Measurements from ENCODE around the gene PHOX2A.
"Not testable (repeated sequence)": the region's sequence is repeated elsewhere in the genome, so short reads cannot be mapped to it uniquely, and the experiment has no call there.

PHOX2A gene

DNA sequence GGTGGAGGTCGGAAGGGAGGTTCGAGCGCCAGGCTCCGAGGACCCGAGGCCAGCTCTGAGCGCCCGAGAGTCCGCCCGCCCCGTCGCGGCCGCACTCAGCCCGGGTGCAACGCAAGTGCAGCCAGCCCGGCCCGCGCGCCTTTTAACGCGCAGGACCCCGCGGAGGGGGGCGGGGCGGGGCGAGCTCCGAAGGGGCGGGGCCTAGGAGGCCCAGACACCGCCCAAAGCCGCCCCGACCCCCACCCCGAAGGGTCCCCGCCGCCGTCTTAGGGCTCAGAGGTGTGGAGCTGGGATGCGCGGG lies at the start of gene PHOX2A:
Gene PHOX2A (minus strand): TSS at position 117 of the 301 bp plus-strand sequence. CDS start 172 bp downstream, outside the sequence.
- DNase-seq: no peak

DNA sequence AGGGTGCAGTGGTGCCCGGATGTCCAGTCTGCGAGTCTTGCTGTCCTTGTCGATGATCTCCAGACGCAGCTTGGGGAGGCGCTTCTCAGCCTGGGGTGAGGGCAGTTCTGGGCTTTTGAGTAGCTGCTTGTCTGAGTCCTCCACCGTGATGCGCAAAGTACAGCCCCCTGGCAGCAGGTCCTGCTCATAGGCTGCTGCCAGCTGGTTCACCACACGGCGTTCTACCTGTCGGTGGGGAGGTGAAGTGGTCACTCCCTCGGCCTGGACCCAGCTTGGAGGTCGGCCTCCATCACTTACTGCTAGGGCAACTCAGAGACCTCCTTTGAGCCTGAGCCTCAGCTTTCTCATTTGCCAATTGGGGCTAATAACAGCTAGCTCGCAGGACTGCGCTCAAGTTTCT lies 49.4 kb upstream of the PHOX2A start:
- no peak for DNase-seq

GRCh38 chr11:72292106-72292785 lies 48.3 kb upstream of the PHOX2A start:
- no peak for DNase-seq

DNA sequence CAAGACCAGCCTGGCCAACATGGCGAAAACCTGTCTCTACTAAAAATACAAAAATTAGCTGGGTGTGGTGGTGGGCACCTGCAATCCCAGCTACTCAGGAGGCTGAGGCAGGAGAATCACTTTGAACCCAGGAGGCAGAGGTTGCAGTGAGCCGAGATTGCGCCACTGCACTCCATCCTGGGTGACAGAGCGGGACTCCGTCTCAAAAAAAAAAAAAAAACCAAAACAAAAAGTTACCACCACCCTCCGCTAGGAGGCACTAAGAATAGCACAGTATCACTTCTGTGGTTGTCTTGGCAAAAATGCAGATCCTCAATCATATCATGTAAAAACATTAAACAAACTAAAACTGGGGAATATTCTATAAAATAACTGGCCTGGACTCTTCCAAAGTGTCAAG lies 46.8 kb upstream of the PHOX2A start:
- DNase-seq: not testable (repeated sequence)

DNA sequence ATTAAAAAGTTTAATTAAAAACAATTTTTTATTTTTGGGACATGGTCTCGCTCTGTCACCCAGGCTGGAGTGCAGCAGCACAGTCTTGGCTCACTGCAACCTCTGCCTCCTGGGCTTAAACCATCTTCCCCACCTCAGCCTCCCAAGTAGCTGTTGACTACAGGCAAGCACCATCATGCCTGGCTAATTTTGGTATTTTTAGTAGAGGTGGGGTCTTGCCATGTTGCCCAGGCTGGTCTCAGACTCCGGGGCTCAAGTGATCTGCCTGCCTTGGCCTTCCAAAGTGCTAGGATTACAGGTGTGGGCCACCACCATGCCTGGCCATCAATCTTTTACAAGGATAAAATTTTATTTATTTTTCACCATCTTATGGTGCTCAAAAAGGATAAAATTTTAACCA lies 43.3 kb upstream of the PHOX2A start:
- DNase-seq: no peak

DNA sequence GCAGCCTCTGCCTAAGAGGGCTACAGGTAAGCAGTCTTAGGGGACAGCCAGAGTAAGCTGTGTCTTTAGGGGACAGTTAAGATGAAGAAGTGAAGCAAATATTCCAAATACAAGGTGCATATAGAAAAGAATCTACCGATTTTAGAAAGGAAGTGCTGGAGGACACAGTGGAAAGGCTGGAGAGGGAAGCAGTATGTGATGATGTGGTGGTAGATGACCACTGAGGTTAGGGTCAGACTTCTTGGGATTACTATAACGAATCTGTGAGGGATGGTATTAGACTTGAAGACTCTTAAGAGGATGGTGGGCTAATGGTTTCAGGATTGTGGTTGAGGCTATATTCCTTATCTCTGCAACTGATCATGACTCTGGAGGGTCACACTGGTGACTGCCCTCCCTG lies 40.0 kb upstream of the PHOX2A start:
- no peak for DNase-seq

- DNase-seq: no peak
Observed at GRCh38 chr11:72280726-72281315, 36.8 kb upstream of the PHOX2A start.

DNA sequence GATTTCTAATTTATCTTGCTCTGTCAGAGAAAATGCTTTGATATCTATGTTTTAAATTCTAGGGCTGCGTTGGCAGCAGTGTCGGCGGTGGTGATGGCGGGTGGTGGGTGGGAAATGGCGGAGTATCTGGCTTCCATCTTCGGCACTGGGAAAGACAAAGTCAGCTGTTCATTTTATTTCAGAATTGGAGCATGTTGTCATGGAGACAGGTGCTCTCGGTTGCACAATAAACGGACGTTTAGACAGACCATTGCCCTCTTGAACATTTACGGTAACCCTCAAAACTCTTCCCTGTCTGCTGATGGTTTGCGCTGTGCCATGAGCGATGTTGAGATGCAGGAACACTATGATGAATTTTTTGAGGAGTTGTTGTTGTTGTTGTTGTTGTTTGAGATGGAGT lies 36.1 kb upstream of the PHOX2A start:
- DNase-seq: no peak

GRCh38 chr11:72278905-72279304 lies 34.9 kb upstream of the PHOX2A start:
- DNase-seq: no peak

DNA sequence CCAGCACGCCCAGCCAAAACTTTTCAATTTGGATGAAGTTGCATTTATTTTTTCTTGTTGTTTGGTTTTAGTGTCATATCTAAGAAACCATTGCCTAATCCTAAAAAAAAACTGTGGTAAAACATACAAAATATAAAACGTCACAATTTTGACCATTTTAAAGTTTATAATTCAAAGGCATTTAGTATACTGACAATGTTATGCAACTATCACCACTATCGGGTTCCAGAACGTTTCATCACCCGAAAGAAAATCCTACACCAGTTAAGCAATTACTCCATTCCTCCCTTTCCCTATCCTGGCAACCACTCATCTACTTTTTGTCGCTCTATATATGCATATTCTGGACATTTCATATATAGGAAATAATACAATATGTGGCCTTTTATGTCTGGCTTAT lies 30.5 kb upstream of the PHOX2A start:
- DNase-seq: no peak

- no peak for DNase-seq
Observed at GRCh38 chr11:72271980-72272379, 28.0 kb upstream of the PHOX2A start.

- DNase-seq: no peak
Observed at GRCh38 chr11:72267956-72268617, 24.1 kb upstream of the PHOX2A start.

DNA sequence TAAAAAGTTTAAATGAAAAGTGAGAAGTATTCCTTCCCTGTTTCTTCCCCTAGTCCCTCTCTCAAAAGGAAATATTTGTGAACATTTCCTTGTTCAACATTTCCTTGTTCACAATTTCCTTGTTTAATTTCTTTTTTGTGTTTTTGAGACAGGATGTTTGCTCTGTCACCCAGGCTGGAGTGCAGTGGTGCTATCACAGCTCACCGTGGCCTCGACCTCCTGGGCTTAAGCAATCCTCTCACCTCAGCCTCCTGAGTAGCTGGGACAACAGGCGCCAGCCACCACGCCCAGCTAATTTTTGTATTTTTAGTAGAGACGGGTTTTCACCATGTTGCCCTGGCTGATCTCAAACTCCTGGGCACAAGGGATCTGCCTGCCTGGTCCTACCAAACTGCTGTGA lies 23.0 kb upstream of the PHOX2A start:
- DNase-seq: not testable (repeated sequence)

- no peak for DNase-seq
Observed at GRCh38 chr11:72265951-72266350, 22.0 kb upstream of the PHOX2A start.

DNA sequence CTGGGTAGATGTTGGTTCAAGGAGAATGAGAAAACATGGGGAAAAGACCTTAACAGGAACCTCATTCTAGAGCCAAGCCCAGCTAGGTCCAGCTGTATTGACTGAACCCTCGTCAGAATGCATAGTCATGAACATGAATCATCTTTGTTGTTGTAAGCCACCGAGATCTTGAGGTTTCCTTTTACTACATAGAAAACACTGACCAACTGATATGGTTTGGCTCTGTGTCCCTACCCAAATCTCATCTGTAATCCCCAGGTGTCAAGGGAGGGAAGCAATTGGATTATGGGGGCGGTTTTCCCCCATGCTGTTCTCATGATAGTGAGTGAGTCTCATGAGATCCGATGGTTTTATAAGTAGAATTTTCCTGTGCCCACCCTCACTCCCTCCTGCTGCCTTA lies 19.4 kb upstream of the PHOX2A start:
- no peak for DNase-seq

- no peak for DNase-seq
Observed at GRCh38 chr11:72260574-72260973, 16.6 kb upstream of the PHOX2A start.

- DNase-seq: no peak
Observed at GRCh38 chr11:72259490-72259889, 15.5 kb upstream of the PHOX2A start.

GRCh38 chr11:72257570-72257969 lies 13.6 kb upstream of the PHOX2A start:
- no peak for DNase-seq

GRCh38 chr11:72254299-72254993 lies 10.5 kb upstream of the PHOX2A start:
- DNase-seq: no peak

GRCh38 chr11:72253392-72253791 lies 9.4 kb upstream of the PHOX2A start:
- DNase-seq: no peak

DNA sequence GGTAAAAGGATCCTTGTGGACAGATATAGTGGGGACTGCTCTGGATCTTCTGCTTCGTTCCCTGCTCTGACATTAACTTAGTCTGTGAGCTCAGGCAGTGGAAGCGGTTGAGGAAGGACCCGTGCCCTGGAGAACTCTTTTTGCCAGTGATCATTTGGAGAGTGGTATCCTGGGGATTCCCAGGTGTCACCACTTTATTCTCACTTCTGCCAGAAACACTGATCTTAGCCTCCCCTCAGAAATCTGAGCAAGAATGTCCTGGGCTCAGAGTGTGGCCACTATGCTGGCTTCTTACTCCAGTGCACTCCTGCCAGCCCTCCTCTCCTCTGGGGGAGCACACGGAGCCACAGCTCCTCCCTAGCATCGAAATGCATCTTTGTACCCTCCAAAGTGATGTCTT lies 7.6 kb upstream of the PHOX2A start:
- DNase-seq: no peak

DNA sequence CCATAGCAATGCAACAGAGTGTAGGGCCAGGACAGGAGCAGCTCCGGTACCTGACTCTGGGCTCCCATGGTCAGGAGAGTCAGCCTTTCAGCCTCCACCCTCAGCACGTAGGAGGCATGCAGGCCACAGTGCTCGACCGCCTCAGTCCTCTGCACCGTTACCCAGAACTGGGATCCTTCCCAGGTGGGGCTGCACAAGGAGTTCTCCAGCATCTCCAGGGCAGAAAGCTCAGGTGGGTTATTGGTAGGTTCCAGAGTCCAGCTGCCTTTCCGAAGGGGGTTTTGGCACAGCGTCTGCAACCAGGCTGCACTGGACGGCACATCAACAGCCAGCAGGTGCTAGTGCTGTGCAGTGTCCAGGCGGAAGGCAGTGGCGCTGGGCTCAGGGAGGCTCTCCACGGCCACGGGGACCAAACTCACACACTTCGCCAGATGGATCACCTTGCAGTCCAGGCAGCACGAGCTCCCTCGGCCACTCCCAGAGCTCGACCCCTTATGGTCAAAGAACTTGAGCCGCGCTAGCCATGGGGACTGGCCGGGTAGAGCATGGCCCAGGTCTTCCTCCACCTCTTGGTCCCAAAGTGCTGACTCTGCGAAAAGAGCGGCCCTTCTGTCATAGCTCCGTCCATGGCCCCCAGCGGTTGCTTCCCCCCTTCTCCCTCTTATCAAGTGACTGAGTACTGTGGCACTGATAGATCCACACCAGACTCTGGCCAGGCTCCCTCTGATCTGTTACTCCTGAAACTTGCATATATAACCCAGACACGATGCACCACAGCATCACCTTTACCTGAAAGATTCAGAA lies 6.9 kb upstream of the PHOX2A start:
- DNase-seq: no peak

DNA sequence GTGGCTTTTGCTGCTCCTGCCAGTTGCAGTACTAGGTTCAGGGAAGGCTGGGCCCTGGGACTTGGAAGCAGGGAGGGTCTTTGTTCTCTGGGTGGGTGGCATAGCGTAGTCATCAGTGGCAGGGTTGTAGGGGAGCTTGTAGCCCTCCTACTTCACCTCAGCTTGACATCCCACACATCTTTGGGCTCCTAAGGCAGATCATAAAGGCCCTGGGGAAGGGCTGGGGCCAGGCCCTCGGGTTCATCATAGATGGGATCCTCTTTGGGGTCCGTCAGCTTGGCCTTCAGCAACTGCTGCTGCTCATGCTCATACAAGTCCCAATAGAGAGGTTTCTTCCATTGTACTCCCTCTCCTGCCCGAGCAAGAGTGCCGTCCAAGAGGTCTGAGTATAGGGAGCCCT lies 6.0 kb upstream of the PHOX2A start:
- no peak for DNase-seq

Measured in NCI-H510A (cell line).